Measurements from ENCODE around the gene SH3D19.
"Not testable (repeated sequence)": the region's sequence is repeated elsewhere in the genome, so short reads cannot be mapped to it uniquely, and the experiment has no call there.

Gene SH3D19

GRCh38 chr4:151329217-151330007, 4.0 kb upstream of the SH3D19 start:
- TF ChIP-seq CTCF (conservative IDR thresholded peaks at IDR 0.05): no peak
- TF ChIP-seq ZFX (IDR thresholded peaks at IDR 0.05): no peak
- no peak overlapping the region for H3K27ac ChIP-seq

DNA sequence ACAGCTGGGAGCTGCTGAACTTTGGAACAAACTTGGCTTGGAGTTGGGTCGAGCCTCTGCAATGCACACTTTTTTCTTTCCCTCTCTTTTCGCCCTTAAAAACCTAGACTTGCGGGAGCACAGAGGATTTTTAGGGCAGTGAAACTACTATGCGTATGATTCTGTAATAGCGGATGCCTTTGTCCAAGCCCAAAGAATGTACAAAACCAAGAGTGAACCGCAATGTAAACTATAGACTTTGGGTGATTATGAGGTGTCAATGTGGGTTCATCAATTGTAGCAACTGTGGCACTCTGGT, 493 bp upstream of the SH3D19 start:
- TF ChIP-seq ZFX (IDR thresholded peaks at IDR 0.05): no peak
- TF ChIP-seq CTCF (conservative IDR thresholded peaks at IDR 0.05): no peak
- peak overlapping the region; percentile 90 for H3K27ac ChIP-seq

DNA sequence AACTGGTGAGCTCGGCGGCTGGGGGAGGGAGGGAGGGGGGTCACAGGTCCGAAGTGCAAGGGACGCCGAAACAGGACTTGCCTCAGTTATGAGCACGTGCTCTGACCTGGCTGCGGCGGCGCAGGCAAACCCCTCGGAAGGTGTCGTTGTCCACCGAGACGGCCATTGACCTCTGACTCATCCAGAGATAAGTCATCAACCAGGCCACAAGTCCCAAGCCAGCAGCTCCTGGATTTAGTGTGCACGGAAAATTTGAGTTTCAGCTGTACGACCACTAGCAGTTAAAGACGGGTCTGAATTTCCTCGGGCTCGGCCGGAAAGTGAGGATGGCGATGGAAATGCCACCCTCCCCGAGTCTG, 674 bp downstream of the SH3D19 start:
- peak overlapping the region; percentile 90 for H3K27ac ChIP-seq
- TF ChIP-seq ZFX (IDR thresholded peaks at IDR 0.05) (no peak), CTCF (conservative IDR thresholded peaks at IDR 0.05) (no peak)

DNA sequence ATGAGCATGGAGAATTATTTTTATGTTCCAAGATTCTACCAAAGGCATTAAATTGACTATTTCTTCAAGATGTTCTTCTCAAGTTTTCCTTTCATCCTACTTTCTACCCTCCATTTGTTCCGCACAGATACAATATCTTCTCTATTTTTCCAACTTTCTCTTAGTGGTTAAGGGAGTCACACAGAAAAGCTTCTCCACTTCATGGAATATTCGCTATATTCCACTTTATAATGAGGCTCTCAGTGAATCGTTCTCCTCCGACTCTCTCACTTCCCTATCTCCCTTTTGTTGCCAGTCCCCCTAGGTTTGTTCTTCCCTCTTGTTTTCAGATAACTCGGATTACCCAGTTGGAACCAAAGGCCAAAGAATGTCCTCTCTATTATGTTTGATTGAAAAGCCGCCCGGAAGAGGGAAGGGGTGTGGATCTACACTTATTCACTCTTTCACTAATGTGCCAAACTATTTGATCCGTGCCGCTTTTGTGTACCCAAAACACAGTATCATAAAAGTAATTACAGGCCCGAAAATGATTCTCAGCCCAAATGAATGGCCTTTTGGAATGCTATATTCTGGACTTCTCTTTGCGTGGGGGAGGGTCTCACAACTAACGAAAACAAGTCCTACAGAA, 1.2 kb downstream of the SH3D19 start:
- TF ChIP-seq ZFX (IDR thresholded peaks at IDR 0.05) (no peak), CTCF (conservative IDR thresholded peaks at IDR 0.05) (no peak)

GRCh38 chr4:151323667-151324066, 1.7 kb downstream of the SH3D19 start:
- TF ChIP-seq CTCF (conservative IDR thresholded peaks at IDR 0.05) (no peak), ZFX (IDR thresholded peaks at IDR 0.05) (no peak)
- no peak overlapping the region for H3K27ac ChIP-seq

More for the DNA sequence above, 1.2 kb downstream of the SH3D19 start:
- peak overlapping the region; percentile 90 for H3K27ac ChIP-seq

DNA sequence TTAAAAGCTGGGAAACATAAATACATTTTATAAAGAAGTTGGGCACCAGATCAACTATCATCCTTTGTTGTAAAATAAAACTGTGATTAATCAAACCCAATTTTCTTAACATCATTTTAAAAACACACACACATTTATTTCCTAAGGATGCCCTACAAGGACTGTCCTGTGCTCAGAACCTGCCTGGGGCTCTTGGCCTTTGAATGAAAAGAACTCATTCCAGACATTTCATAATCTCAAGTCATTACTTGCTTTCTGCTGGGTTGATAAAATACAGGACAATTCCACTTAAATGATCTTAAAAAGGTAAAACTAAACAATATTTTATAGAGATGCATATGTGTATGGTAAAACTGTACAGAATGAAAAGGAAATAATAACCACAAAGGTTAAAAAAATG, 2.8 kb downstream of the SH3D19 start:
- TF ChIP-seq ZFX (IDR thresholded peaks at IDR 0.05): no peak
- TF ChIP-seq CTCF (conservative IDR thresholded peaks at IDR 0.05): no peak
- H3K27ac ChIP-seq: no peak overlapping the region

DNA sequence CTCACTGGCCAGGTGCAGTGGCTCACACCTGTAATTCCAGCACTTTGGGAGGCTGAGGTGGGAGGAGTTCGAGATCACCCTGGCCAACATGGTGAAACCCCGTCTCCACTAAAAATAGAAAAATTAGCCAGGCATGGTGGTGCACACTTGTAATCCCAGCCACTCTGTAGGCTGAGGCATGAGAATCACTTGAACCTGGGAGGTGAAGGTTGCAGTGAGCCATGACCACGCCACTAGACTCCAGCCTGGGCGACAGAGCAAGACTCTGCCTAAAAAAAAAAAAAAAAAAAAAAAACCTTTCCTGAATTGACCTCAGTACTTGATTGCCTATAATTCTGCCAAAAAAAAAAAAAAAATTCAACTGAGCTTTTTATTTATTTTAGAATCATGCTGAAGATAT, 3.2 kb downstream of the SH3D19 start:
- H3K27ac ChIP-seq: not testable (repeated sequence)

DNA sequence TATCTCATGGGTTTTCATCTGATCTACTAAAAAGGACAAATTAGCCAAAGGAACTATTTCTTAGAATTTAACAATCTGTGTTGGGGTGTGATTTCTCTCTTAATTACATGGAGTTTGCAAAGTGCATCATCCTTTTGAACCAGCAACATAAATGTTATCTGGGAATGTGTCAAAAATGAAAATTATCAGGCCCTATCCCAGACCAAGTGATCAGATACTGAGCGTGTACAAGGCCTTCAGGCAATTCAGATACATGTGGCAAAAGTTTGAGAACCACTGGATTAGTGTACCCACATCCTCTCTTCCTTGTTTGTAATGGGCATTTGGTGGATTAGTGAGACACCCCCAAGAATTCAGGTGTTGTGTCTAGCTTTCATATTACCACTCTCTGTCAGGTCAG, 3.8 kb downstream of the SH3D19 start:
- no peak overlapping the region for H3K27ac ChIP-seq
- TF ChIP-seq CTCF (conservative IDR thresholded peaks at IDR 0.05) (no peak), ZFX (IDR thresholded peaks at IDR 0.05) (no peak)
